ENCODE data around the gene ZNF691.
"Not testable (repeated sequence)": the region's sequence is repeated elsewhere in the genome, so short reads cannot be mapped to it uniquely, and the experiment has no call there.

Gene ZNF691

GRCh38 chr1:42853116-42853884, 6.9 kb downstream of the ZNF691 start:
- H3K36me3 ChIP-seq (ENCODE audit: low read length) = no peaks in the 10 kb centered on the region; the same call in 1 of the 2 replicates

GRCh38 chr1:42856554-42856953, 10.1 kb downstream of the ZNF691 start:
- not testable (repeated sequence) for H3K27ac ChIP-seq (ENCODE audit: low read depth, low read length); H3K9me2 ChIP-seq (replicated peaks; ENCODE audit: insufficient read depth, low read length); H3K79me2 ChIP-seq (ENCODE audit: insufficient read depth, low read length); H3K9me3 ChIP-seq (ENCODE audit: insufficient read depth, low read length); H3K4me2 ChIP-seq (ENCODE audit: low read depth, low read length, poor library complexity, severe bottlenecking); H3K36me3 ChIP-seq (ENCODE audit: low read length); H2AFZ ChIP-seq (ENCODE audit: low read depth, low read length, severe bottlenecking); H4K20me1 ChIP-seq (ENCODE audit: low read depth, low read length); H3K4me3 ChIP-seq (ENCODE audit: insufficient read depth, low read length, poor library complexity, severe bottlenecking); H3K27me3 ChIP-seq (ENCODE audit: low read length); H3F3A ChIP-seq (ENCODE audit: insufficient read depth); H3K9ac ChIP-seq (ENCODE audit: low read length)

More at GRCh38 chr1:42853116-42853884, 6.9 kb downstream of the ZNF691 start:
- H2AFZ ChIP-seq (ENCODE audit: low read depth, low read length, severe bottlenecking) = no peak overlapping the region
- no peaks in the 10 kb centered on the region for H3K9me3 ChIP-seq (ENCODE audit: insufficient read depth, low read length)
- 0 out of 2 replicates have a peak, but pooled peaks cover 2% of the 10 kb centered on the region for H3K79me2 ChIP-seq (ENCODE audit: insufficient read depth, low read length)
- no peaks in the 10 kb centered on the region for H4K20me1 ChIP-seq (ENCODE audit: low read depth, low read length)
- no peak overlapping the region for H3K9ac ChIP-seq (ENCODE audit: low read length)
- no peaks in the 10 kb centered on the region for H3K9me2 ChIP-seq (replicated peaks; ENCODE audit: insufficient read depth, low read length)
- no peak overlapping the region for H3K4me2 ChIP-seq (ENCODE audit: low read depth, low read length, poor library complexity, severe bottlenecking)
- TF ChIP-seq EZH2phosphoT487 (conservative IDR thresholded peaks at IDR 0.05; ENCODE audit: low read length) (no peak), CTCF (IDR thresholded peaks at IDR 0.05; ENCODE audit: insufficient read depth, low read length, poor library complexity, severe bottlenecking) (no peak)
- H3K4me3 ChIP-seq (ENCODE audit: insufficient read depth, low read length, poor library complexity, severe bottlenecking) = no peak overlapping the region
- H3K27me3 ChIP-seq (ENCODE audit: low read length) = no peaks in the 10 kb centered on the region
- no peaks in the 10 kb centered on the region for H3F3A ChIP-seq (ENCODE audit: insufficient read depth)
- no peak overlapping the region for H3K27ac ChIP-seq (ENCODE audit: low read depth, low read length)

- not testable (repeated sequence) for H3F3A ChIP-seq (ENCODE audit: insufficient read depth); H3K9me3 ChIP-seq (ENCODE audit: insufficient read depth, low read length); H3K4me2 ChIP-seq (ENCODE audit: low read depth, low read length, poor library complexity, severe bottlenecking); H3K4me3 ChIP-seq (ENCODE audit: insufficient read depth, low read length, poor library complexity, severe bottlenecking); H3K79me2 ChIP-seq (ENCODE audit: insufficient read depth, low read length); H3K9ac ChIP-seq (ENCODE audit: low read length); H4K20me1 ChIP-seq (ENCODE audit: low read depth, low read length); H3K27me3 ChIP-seq (ENCODE audit: low read length); H3K36me3 ChIP-seq (ENCODE audit: low read length); H3K9me2 ChIP-seq (replicated peaks; ENCODE audit: insufficient read depth, low read length); H3K27ac ChIP-seq (ENCODE audit: low read depth, low read length); H2AFZ ChIP-seq (ENCODE audit: low read depth, low read length, severe bottlenecking)
Measured at GRCh38 chr1:42859366-42859765, 13.0 kb downstream of the ZNF691 start.

GRCh38 chr1:42860339-42861013, 14.1 kb downstream of the ZNF691 start:
- Histone ChIP-seq H3K9ac (ENCODE audit: low read length) (no peak overlapping the region), H3K27me3 (ENCODE audit: low read length) (no peaks in the 10 kb centered on the region), H3K36me3 (ENCODE audit: low read length) (no peaks in the 10 kb centered on the region), H3K9me3 (ENCODE audit: insufficient read depth, low read length) (no peaks in the 10 kb centered on the region; the same call in 1 of the 2 replicates), H3K4me3 (ENCODE audit: insufficient read depth, low read length, poor library complexity, severe bottlenecking) (no peak overlapping the region), H3K79me2 (ENCODE audit: insufficient read depth, low read length) (no peaks in the 10 kb centered on the region), H3K27ac (ENCODE audit: low read depth, low read length) (no peak overlapping the region), H3F3A (ENCODE audit: insufficient read depth) (no peaks in the 10 kb centered on the region), H4K20me1 (ENCODE audit: low read depth, low read length) (no peaks in the 10 kb centered on the region), H3K4me2 (ENCODE audit: low read depth, low read length, poor library complexity, severe bottlenecking) (no peak overlapping the region), H3K9me2 (replicated peaks; ENCODE audit: insufficient read depth, low read length) (no peaks in the 10 kb centered on the region), H2AFZ (ENCODE audit: low read depth, low read length, severe bottlenecking) (no peak overlapping the region)
- TF ChIP-seq CTCF (IDR thresholded peaks at IDR 0.05; ENCODE audit: insufficient read depth, low read length, poor library complexity, severe bottlenecking) (no peak), EZH2phosphoT487 (conservative IDR thresholded peaks at IDR 0.05; ENCODE audit: low read length) (no peak)
